ENCODE results near the gene CLDN19. TPM values are rescaled to one million over a fixed set of nuclear protein-coding genes. Genes with fewer than 3 reads are reported as not detected.

The CLDN19 gene
- total RNA-seq, 1 donor from 2014 or later = not detected

GRCh38 chr1:42700006-42700405 lies 40.0 kb downstream of the CLDN19 start:
- no peak for DNase-seq

DNA sequence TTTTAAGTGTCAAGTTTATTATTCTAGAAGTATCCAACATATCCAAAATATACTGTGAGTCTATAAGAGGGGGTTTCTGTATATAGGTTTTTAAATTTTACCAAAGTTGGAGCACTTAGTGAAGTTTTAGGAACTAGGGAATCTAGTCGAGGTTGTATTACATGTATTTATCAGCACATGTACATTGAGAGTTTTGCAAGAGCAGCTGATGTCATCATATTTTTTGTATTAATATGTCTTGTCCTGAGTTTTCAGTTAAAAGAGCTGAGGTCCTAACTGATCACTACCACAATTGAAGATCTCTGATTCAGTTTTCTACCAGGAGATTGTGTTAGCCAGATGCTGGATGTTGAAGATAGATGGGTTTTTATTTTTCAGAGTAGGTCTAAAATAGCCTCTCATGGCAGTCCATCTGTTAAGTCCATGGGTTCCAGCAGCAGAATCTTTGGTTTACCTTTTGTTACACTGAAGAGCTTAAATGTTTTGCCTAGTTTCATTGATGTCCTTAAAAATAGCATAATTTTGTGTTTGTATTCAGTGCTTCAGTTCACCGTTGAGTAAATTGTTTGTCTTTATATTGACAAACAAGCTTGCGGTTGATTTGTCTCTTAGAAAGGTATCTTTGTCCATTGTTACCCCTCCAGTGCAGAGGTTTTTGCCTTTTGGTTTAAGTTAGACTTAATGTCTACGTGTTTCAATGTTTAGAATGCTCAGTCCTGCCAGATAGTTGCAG lies 41.8 kb downstream of the CLDN19 start:
- no peak for DNase-seq

DNA sequence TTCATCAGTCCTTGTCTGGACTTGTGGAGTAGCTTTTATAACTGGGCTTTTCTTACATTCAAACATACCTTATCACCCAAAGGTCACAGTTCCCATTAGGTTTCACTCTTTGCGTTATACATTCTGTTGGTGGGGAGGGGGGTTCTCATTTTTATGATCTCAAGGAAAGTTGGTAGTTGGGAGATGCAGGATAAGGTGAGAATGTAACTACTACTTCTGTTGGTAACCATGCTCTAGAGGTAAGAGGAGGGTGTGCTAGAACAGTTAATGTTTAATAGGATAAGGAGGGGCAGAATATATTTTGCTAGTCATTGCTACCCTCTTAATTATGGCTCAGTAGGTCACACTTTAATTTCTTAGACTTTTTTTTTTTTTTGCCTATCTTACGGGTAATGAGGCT lies 47.1 kb downstream of the CLDN19 start:
- no peak for DNase-seq

DNA sequence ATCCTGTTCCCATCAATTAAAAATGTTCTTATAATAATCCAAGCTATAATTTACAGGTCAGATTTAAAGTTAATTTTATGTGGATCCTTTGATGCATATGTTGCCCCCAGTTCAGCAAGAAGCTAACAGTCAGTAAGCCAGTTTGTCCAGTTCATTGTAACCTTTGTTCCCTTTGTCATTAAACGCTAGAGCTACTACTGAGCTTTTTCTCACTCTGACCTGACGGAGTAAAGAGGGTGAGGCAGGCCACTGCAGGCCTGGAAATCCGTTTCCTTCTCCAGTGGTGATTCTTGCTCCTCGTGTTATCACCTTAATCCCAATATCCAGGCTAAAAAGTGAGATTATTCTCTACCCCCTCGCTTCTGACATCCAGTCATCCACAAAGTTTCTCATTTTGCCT lies 47.6 kb downstream of the CLDN19 start:
- DNase-seq = no peak

DNA sequence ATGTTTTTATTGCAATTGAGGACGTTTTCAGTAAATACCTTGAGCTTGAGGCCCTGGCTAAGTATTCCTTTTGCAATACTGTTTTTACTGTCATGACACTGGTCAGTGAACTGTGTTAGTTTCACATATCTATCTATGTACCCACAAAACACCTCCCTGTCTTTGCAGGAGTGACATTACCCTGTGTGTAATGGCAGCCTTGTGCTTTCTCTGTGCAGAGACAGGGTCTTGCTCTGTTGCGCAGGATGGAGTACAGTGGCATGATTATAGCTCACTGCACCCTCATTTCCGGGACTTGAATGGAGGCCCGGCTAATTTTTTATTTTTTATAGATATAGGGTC lies 48.9 kb downstream of the CLDN19 start:
- DNase-seq = no peak

GRCh38 chr1:42690477-42691156 lies 49.4 kb downstream of the CLDN19 start:
- no peak for DNase-seq

DNA sequence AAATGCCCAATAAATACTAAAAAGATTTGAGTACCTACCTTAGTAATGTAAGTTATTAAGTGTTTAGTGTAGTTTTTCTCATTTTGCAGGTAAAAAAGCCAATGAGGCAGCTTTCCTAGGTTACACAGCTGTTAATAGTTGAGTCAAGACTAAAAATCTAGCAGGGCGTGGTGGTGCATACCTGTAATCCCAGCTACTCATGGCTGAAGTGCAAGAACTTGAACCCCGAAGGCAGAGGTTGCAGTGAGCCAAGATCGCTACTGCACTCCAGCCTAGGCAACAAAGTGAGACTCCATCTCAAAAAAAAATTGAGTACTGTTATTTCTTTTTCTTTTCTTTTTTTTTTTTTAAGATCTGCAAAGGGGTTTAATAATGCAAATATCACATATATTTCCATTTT lies 50.1 kb downstream of the CLDN19 start:
- no peak for DNase-seq

- DNase-seq = no peak
These were observed 53.6 kb downstream of the CLDN19 start for GRCh38 chr1:42686418-42686817.

DNA sequence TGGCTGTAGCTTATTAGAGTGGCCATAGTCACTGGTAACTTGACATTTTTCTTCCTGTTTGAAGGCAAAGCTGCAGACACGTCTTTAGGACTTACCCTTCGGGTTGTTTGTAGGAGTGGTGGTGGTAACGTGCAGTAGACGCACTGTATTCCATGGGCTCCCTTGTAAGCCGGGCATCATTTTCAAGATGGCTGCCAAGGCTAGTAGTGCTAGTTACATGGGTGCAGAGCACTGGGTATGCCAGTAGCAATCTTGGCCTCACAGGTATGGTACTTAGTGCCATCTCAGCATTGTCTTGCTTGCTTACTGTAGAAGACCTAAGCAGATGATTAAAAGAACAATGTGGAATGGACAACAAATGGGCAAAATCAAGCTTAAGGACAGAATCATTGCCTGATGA lies 55.9 kb downstream of the CLDN19 start:
- no peak for DNase-seq

Other genes starting within 250 kb of the CLDN19 start
- 16.4 TPM for gene PPIH, start 81.8 kb downstream of the CLDN19 start, total RNA-seq
- gene YBX1, start 57.8 kb downstream of the CLDN19 start, total RNA-seq = 1,163 TPM
- 10.9 TPM for gene P3H1, start 26.8 kb upstream of the CLDN19 start, total RNA-seq
- 10.0 TPM for gene C1orf50, start 27.0 kb upstream of the CLDN19 start, total RNA-seq
- gene TMEM269, start 44.8 kb upstream of the CLDN19 start, total RNA-seq = 0.47 TPM
- 1.9 TPM for gene ERMAP, start 76.9 kb upstream of the CLDN19 start, total RNA-seq
- gene SVBP, start 77.2 kb upstream of the CLDN19 start, total RNA-seq = 68.0 TPM
- gene ZNF691, start 106.4 kb upstream of the CLDN19 start, total RNA-seq = 7.8 TPM
- gene SLC2A1, start 218.6 kb upstream of the CLDN19 start, total RNA-seq = 29.3 TPM

All from occipital lobe (tissue), 2 donors.